PFSK-1 (cell line): Measurements from ENCODE around the gene RMDN2.

Experiments used
- FOXP2 ChIP-seq: optimal IDR thresholded peaks from 2 replicates; pipeline ENCODE3; 2011; ENCODE audit warnings: borderline replicate concordance, control low read depth, inconsistent platforms; ENCODE audit not compliant: insufficient read depth; ENCODE audit errors: extremely low read length, extremely low read depth
- POLR2AphosphoS5 ChIP-seq: IDR thresholded peaks from 2 replicates; pipeline ENCODE4 v1.6.1; 2012; ENCODE audit warnings: low read depth, mild to moderate bottlenecking, control low read depth, low read length, moderate library complexity
- SIN3A ChIP-seq: IDR thresholded peaks from 2 replicates; pipeline ENCODE4 v1.6.1; 2012; ENCODE audit warnings: mild to moderate bottlenecking, low read length, moderate library complexity, borderline replicate concordance; ENCODE audit not compliant: insufficient read depth

DNA sequence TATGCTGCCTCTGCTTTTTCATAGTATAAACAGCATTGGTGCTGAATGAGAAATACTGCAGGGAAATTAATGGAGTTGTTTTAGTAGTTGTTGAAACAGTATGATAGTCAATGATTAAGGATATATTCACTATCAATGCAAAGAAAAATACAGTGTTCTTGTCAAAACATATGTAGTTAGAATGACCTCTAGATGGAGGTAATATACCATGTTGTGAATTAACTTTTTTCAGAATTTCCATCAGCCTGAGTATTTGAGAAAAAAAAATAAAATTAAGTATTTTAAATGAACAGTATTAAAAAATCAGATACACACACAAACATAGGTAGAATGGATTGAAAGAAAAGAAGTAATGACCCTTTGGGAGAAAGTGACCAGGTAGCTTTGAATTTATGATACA is 59.5 kb downstream of the RMDN2 start:
- no peak for TF ChIP-seq POLR2AphosphoS5
- no peak for TF ChIP-seq FOXP2
- no peak for TF ChIP-seq SIN3A
